LHCN-M2 (cell line): ENCODE results near the gene INVS. TPM values are rescaled to one million over a fixed set of nuclear protein-coding genes. Genes with fewer than 3 reads are reported as not detected.
"Not testable (repeated sequence)": the region's sequence is repeated elsewhere in the genome, so short reads cannot be mapped to it uniquely, and the experiment has no call there.

Source experiments
- DNase-seq: peaks from one replicate; pipeline ENCODE4 v3.0.0-alpha.2; 2012; ENCODE audit warnings: low read depth
- total RNA-seq: library from RNA; depleted of rRNA; stranded (reverse); fragments of >200 nt; gene quantifications from 2 replicates; pipeline ENCODE4 v1.2.3, GENCODE V29; 2014

INVS gene
- total RNA-seq, 1 experiment from 2014 or later: 16.6 TPM

GRCh38 chr9:100193078-100193477 is 94.0 kb downstream of the INVS start:
- no peak for DNase-seq

- no peak for DNase-seq
These were observed 97.2 kb downstream of the INVS start for GRCh38 chr9:100196215-100196614.

- DNase-seq: no peak
These were observed 97.8 kb downstream of the INVS start for GRCh38 chr9:100196828-100197227.

GRCh38 chr9:100197553-100197952 is 98.5 kb downstream of the INVS start:
- no peak for DNase-seq

- DNase-seq: no peak
These were observed 103.8 kb downstream of the INVS start for GRCh38 chr9:100202806-100203205.

- DNase-seq: peak; percentile 2
These were observed 105.8 kb downstream of the INVS start for GRCh38 chr9:100204796-100205195.

GRCh38 chr9:100206899-100207298 is 107.9 kb downstream of the INVS start:
- DNase-seq: peak; percentile 10

- no peak for DNase-seq
These were observed 109.6 kb downstream of the INVS start for GRCh38 chr9:100208673-100209072.

- no peak for DNase-seq
These were observed 112.4 kb downstream of the INVS start for GRCh38 chr9:100211476-100211875.

GRCh38 chr9:100213730-100214477 is 114.9 kb downstream of the INVS start:
- peak; percentile 22 for DNase-seq

GRCh38 chr9:100216178-100216787 is 117.2 kb downstream of the INVS start:
- DNase-seq: peak; percentile 62

GRCh38 chr9:100217536-100217935 is 118.5 kb downstream of the INVS start:
- DNase-seq: no peak

- DNase-seq: no peak
These were observed 120.3 kb downstream of the INVS start for GRCh38 chr9:100219347-100219746.

- no peak for DNase-seq
These were observed 121.9 kb downstream of the INVS start for GRCh38 chr9:100220936-100221335.

- DNase-seq: no peak
These were observed 122.5 kb downstream of the INVS start for GRCh38 chr9:100221538-100221937.

- DNase-seq: peak; percentile 54
These were observed 123.6 kb downstream of the INVS start for GRCh38 chr9:100222674-100223073.

- no peak for DNase-seq
These were observed 128.6 kb downstream of the INVS start for GRCh38 chr9:100227636-100228035.

GRCh38 chr9:100228352-100228869 is 129.4 kb downstream of the INVS start:
- no peak for DNase-seq

GRCh38 chr9:100229136-100229535 is 130.1 kb downstream of the INVS start:
- DNase-seq: no peak

- DNase-seq: no peak
These were observed 130.5 kb downstream of the INVS start for GRCh38 chr9:100229561-100229960.

- DNase-seq: not testable (repeated sequence)
These were observed 137.9 kb downstream of the INVS start for GRCh38 chr9:100236986-100237385.

- DNase-seq: no peak
These were observed 141.5 kb downstream of the INVS start for GRCh38 chr9:100240512-100240911.

GRCh38 chr9:100267211-100267610 is 168.2 kb downstream of the INVS start:
- no peak for DNase-seq
